DMS153 treated with DMSO at 0.1 percent for 48 hours (cell line): Measurements from ENCODE around the gene ALG14.
"Not testable (repeated sequence)": the region's sequence is repeated elsewhere in the genome, so short reads cannot be mapped to it uniquely, and the experiment has no call there.

Source experiments
- DNase-seq: peaks from one replicate; lab custom pipeline; 2025; ENCODE audit not compliant: unreplicated experiment; lab: John Stamatoyannopoulos, UW

ALG14 gene

GRCh38 chr1:95043141-95043980 lies 29.4 kb downstream of the ALG14 start:
- peak; percentile 65 for DNase-seq

DNA sequence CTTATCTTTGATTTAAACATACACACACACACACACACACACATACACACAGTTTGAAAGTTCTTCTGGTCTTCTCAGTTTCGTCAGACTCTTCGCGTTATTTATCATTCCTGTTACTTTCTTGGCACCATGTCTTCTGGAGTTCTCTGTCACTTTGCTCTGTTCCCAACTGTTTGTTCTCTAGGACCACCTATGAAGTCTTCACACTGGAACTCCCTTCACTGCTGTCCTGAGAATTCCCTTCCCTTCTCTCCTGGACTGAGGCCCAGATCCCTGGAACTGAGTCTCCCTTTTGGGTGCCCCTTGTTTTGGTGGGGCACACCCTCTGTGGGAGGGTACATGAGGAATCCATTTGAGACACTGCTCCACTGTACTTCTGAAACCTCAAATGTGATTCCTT lies 30.5 kb downstream of the ALG14 start:
- no peak for DNase-seq

- peak; percentile 45 for DNase-seq
These were observed 31.1 kb downstream of the ALG14 start for GRCh38 chr1:95041491-95042165.

DNA sequence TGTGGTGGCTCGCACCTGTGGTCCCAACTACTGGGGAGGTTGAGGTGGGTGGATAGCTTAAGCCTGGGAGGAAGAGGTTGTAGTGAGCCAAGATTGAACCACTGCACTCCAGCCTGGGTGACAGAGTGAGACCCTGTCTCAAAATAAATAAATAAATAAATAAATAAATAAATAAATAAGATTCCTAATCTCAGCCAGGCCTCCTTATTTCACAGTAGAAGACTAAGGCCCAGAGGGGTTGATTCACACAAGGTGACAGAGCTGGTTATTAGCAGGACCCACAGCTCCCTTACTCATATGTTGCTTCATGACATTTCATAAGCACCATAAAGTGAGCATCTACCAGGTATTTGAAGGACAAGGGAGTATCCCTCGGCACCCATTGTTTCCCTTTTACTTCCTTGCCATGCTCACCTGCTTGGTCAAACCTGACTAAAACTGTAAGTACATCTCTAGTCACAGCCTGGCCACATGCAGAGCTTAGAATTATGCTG lies 32.7 kb downstream of the ALG14 start:
- no peak for DNase-seq

DNA sequence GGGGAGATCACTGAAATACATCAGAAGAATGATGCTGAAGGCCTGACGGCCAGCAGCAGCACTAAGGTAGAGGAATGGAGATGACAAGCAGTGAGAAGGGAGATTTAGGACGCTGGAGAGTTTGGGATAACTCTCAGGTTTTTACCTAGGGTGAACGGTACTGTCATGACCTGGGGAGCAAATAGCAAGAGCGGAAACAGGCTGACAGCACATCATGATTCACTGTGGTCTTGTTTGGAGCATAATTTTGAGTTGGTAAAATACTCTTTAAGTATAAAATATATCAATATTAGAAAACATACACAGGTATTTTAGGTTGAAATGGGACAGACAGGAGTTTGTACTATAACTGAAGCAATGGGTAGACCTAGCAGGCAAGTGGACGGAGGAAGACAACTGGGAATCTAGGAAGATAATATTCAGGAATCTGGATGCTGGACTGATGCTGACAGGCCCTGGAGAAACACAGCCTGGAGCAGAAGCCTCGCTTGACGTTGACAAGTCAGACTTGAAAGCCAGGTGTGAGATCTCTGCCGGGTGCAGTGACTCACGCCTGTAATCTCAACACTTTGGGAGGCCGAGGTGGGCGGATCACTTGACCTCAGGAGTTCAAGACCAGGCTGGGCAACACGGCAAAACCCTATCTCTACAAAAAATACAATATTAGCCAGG lies 33.3 kb downstream of the ALG14 start:
- DNase-seq = no peak

GRCh38 chr1:95035536-95035935 lies 37.2 kb downstream of the ALG14 start:
- no peak for DNase-seq

DNA sequence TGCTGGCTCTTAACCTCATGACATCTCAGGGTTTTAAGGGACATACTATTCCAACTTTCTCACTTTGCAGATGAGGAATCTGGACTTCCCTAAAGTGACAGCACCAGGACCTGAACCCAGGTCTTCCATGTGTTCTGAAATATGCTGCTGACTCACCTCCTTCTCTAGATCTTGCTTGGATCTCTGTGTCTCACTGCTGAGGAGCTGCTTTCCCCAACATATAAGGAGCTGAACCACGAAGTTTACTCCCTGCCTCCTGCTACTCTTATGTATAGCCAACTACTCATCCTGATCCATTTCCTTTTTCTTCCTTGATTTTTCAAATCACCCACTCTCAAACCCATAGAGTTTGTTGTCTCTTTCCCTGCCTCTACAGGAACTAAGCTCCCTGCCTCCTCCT lies 38.2 kb downstream of the ALG14 start:
- no peak for DNase-seq

DNA sequence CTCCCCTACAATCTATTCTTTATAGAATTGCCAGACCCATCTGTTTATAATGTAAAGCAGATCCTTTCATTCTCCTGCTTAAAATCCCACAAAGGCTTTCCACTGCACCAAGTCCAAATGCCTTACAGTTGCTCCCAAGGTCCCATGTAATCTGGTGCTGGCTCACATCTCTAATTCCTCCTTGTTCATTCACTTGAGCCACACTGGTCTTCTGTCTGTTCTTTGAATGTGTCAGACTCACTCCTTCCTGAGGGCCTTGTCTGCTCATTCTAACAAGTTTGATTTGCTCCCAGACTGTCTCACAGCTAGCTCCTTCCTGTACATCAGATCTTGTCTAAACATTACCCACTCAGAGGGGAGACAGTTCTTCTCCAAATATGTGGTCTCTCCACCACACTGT lies 38.9 kb downstream of the ALG14 start:
- DNase-seq = no peak

- no peak for DNase-seq
These were observed 43.2 kb downstream of the ALG14 start for GRCh38 chr1:95029532-95029931.

DNA sequence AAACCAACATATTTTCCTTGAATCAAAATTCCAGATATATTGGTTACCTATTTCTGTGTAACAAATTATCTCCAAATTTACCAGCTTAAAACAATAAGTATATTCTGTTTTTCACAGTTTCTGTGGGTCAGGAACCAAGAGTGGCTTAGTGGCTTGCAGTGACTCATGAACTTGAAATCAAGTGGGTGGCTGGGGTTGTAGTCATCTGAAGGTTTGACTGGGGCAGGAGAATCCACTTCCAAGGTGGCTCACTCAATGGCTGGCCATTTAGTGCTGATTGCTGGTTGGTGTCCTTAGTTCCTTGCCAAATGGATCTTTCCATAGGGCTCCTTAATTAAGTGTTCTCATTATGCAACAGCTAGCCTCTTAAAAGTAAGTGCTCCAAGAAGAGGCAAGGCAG lies 43.8 kb downstream of the ALG14 start:
- DNase-seq = no peak

DNA sequence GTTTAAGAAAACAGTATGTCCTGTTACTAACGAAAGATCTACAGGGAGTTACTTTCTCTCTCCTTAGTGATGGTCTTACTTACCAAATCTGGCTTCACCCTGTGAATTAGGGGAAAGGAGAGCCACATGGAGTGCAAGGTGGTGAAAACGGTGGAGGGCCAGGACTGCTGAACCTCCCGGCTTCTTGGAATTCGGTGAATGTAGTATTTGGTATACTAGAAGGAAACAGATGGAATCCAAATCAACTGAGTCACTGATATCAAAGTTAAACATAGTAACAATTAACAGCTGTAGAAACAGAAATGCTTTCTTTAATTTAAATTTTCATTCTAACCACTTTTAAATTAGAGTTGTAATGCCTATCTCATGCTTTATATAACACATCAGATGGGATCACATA lies 45.7 kb downstream of the ALG14 start:
- DNase-seq = no peak

DNA sequence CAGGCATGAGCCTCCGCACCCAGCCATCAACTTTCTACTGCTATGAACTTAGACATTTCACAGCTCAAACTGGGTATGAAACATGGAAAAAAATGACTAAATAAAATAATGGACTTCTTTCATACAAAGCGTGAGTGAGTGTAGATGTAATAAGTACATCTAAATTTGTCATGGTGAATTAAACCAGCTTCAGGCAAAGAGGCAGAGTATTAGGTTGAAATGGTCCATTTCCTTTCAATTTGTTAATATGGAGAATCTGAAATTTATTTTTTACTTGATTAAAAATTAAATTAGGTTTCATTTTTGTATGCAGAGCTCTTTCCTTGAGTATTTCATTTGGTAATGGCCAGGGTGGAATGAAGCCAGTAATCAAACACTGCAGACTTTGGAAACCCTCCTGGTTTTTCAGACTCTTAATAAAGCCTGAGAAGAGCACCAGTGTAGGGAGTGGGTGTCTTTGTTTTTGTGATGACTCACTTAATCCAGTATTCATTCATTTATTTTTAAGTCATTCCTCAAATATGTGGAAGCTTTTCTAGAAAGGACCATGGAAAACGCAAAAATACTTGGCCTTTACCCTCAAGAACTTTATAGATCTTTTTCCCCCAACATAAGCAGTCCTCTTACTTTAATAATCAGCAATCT lies 49.2 kb downstream of the ALG14 start:
- no peak for DNase-seq

GRCh38 chr1:95022644-95022926 lies 50.2 kb downstream of the ALG14 start:
- DNase-seq = no peak

- no peak for DNase-seq
These were observed 50.7 kb downstream of the ALG14 start for GRCh38 chr1:95021805-95022643.

- no peak for DNase-seq
These were observed 51.6 kb downstream of the ALG14 start for GRCh38 chr1:95021119-95021518.

- not testable (repeated sequence) for DNase-seq
These were observed 53.3 kb downstream of the ALG14 start for GRCh38 chr1:95019466-95019865.

- no peak for DNase-seq
These were observed 54.0 kb downstream of the ALG14 start for GRCh38 chr1:95018602-95019369.

DNA sequence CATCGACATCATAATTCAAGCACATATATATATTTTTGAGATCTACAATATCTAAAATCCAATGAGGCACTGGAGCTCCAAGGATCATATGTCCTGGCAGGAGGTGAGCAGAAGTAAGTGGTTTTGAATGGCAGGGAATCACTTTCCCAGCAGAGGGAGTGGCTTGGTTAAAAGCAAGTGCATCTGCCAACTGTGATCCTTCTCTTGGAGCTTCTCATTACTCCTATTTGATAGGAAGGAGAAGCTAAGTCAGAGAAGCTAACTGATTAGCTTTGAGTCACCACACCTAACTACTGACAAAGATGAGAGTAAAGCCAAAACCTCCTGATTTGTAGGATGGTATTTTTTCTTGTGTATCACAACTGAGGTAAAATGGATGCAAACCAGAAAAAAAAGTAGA lies 55.0 kb downstream of the ALG14 start:
- DNase-seq = no peak

DNA sequence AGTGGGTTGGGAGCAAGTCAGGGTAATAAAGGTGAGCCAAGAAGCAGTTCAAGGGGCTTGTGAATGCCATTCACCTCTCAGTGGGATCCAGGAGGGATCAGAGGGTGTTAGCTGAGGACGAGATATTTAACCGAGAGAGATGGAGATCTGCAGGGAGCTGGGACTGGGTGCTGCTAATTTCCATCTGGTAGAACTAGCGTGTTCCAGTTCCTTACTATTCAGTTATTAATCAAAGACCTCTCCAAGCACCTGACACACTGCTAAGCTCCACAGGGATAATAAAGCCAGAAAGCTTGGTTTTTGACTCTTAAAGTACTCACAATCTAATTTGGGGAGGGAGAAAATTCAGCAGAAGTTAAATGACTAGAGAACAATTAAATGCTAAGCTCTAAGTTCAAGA lies 57.7 kb downstream of the ALG14 start:
- no peak for DNase-seq
